Midbrain (tissue), 1 donor: ENCODE results near the gene YPEL2.
"Not testable (repeated sequence)": the region's sequence is repeated elsewhere in the genome, so short reads cannot be mapped to it uniquely, and the experiment has no call there.

Source experiments
- DNase-seq: peaks from one replicate; lab custom pipeline; 2025; lab: John Stamatoyannopoulos, UW

Gene YPEL2

GRCh38 chr17:59331129-59331928 is at the start of gene YPEL2:
YPEL2 (plus strand) TSS chr17:59331655; CDS start chr17:59353410, 21,755 bp downstream.
- DNase-seq = peak; percentile 96

- no peak for DNase-seq
These were observed 47.1 kb upstream of the YPEL2 start for GRCh38 chr17:59284317-59284716.

GRCh38 chr17:59287452-59287851 is 44.0 kb upstream of the YPEL2 start:
- no peak for DNase-seq

- no peak for DNase-seq
These were observed 43.6 kb upstream of the YPEL2 start for GRCh38 chr17:59287891-59288290.

GRCh38 chr17:59289981-59290301 is 41.5 kb upstream of the YPEL2 start:
- no peak for DNase-seq

- not testable (repeated sequence) for DNase-seq
These were observed 41.0 kb upstream of the YPEL2 start for GRCh38 chr17:59290302-59290998.

GRCh38 chr17:59292174-59292523 is 39.3 kb upstream of the YPEL2 start:
- DNase-seq = no peak

GRCh38 chr17:59296190-59296589 is 35.3 kb upstream of the YPEL2 start:
- DNase-seq = no peak

- no peak for DNase-seq
These were observed 32.9 kb upstream of the YPEL2 start for GRCh38 chr17:59298521-59298920.

GRCh38 chr17:59299400-59300092 is 31.9 kb upstream of the YPEL2 start:
- no peak for DNase-seq

GRCh38 chr17:59300941-59301340 is 30.5 kb upstream of the YPEL2 start:
- DNase-seq = no peak

GRCh38 chr17:59304811-59305210 is 26.6 kb upstream of the YPEL2 start:
- no peak for DNase-seq

- DNase-seq = no peak
These were observed 21.1 kb upstream of the YPEL2 start for GRCh38 chr17:59310263-59310920.

GRCh38 chr17:59311051-59311468 is 20.4 kb upstream of the YPEL2 start:
- peak; percentile 84 for DNase-seq

- not testable (repeated sequence) for DNase-seq
These were observed 19.9 kb upstream of the YPEL2 start for GRCh38 chr17:59311521-59311920.

- DNase-seq = no peak
These were observed 15.6 kb upstream of the YPEL2 start for GRCh38 chr17:59315866-59316265.

- DNase-seq = no peak
These were observed 4.1 kb upstream of the YPEL2 start for GRCh38 chr17:59327121-59327980.

GRCh38 chr17:59327981-59328290 is 3.5 kb upstream of the YPEL2 start:
- no peak for DNase-seq

GRCh38 chr17:59328601-59329000 is 2.9 kb upstream of the YPEL2 start:
- no peak for DNase-seq

GRCh38 chr17:59329176-59330052 is 2.0 kb upstream of the YPEL2 start:
- peak; percentile 81 for DNase-seq
